ENCODE measurements around the gene RNF19B. TPM values are rescaled to one million over a fixed set of nuclear protein-coding genes. Genes with fewer than 3 reads are reported as not detected.

RNF19B gene
- total RNA-seq, 1 experiment from 2014 or later: 22.5 TPM

- Histone ChIP-seq H3K9me2 (ENCODE audit: insufficient read depth) (no peaks in the 10 kb centered on the region), H3K4me2 (ENCODE audit: low read length) (no peak overlapping the region), H3K36me3 (ENCODE audit: control insufficient read depth in 1 of 2, insufficient read depth in 2 of 2, low read length in 2 of 2) (peaks cover 0 to 8% of the 10 kb centered on the region in 2 experiments; a peak in 2 of 4 replicates), H3K79me2 (ENCODE audit: insufficient read depth, low read length) (peaks cover 6% of the 10 kb centered on the region; the same call in 1 of the 2 replicates), H3K9ac (ENCODE audit: low read length) (no peak overlapping the region), H4K20me1 (ENCODE audit: insufficient read depth) (no peaks in the 10 kb centered on the region), H2AFZ (ENCODE audit: low read depth, low read length, poor library complexity, severe bottlenecking) (no peak overlapping the region), H3K4me3 (replicated peaks in 1 of 2; ENCODE audit: low read depth in 1 of 2, low read length in 2 of 2) (no peak overlapping the region), H3K9me3 (ENCODE audit: control insufficient read depth in 1 of 2, insufficient read depth in 1 of 2, low read depth in 1 of 2, low read length in 2 of 2) (no peaks in the 10 kb centered on the region), H3K4me1 (ENCODE audit: control insufficient read depth in 1 of 2, insufficient read depth in 2 of 2, low read length in 2 of 2) (peaks cover 19 to 25% of the 10 kb centered on the region in 2 experiments; a peak in 3 of 4 replicates), H3K27ac (ENCODE audit: low read depth, low read length) (no peak overlapping the region), H3K27me3 (ENCODE audit: insufficient read depth, low read length) (no peaks in the 10 kb centered on the region)
- ATAC-seq: no peak
- intact Hi-C loops (cut with micrococcal nuclease): no loop called here
- ChIA-PET RAD21 (ENCODE audit: low non-redundant PET in 1 of 2, low total read pairs in 2 of 2, uncharacterized antibody in 2 of 2, unreplicated experiment in 2 of 2) (no interaction called here), POLR2A (interaction anchor here (0.6 kb wide), 1 partner anchor 27 kb away, joined by 3 read pairs; no protein-coding TSS in a partner anchor), CTCF (interaction anchor here (1.4 kb wide), 1 partner anchor 378 kb away, joined by 3 read pairs; no protein-coding TSS in a partner anchor)
- DNase-seq (ENCODE audit: low read depth, low spot score): no peak
- BruUV-seq (replicated peaks): no TSS peak
- TF ChIP-seq POLR2A (IDR thresholded peaks at IDR 0.05; ENCODE audit: borderline replicate concordance, extremely low read depth, insufficient read depth, insufficient read length) (no peak), CTCF (IDR thresholded peaks at IDR 0.05 in 2 of 3, conservative IDR thresholded peaks at IDR 0.05 in 1 of 3; ENCODE audit: borderline replicate concordance in 1 of 3, insufficient read depth in 1 of 3, low read depth in 2 of 3, low read length in 2 of 3) (no peak), RAD21 (IDR thresholded peaks at IDR 0.05; ENCODE audit: low read depth) (no peak), SRF (IDR thresholded peaks at IDR 0.05; ENCODE audit: low read depth) (no peak), TCF7L2 (IDR thresholded peaks at IDR 0.05; ENCODE audit: borderline replicate concordance, extremely low read depth, insufficient read depth, insufficient read length) (no peak), ZNF274 (IDR thresholded peaks at IDR 0.05; ENCODE audit: low read depth, low read length) (no peak), SP1 (IDR thresholded peaks at IDR 0.05; ENCODE audit: low read depth) (no peak), EZH2 (IDR thresholded peaks at IDR 0.05) (no peak), JUND (IDR thresholded peaks at IDR 0.05) (no peak), ZBTB33 (IDR thresholded peaks at IDR 0.05; ENCODE audit: extremely low read depth, insufficient replicate concordance, low read length) (no peak), REST (IDR thresholded peaks at IDR 0.05; ENCODE audit: low read depth) (no peak), SIN3A (IDR thresholded peaks at IDR 0.05; ENCODE audit: low read depth) (no peak)
Observed at GRCh38 chr1:32898958-32899357, 65.7 kb downstream of the RNF19B start.

Measured in HCT116 (cell line).